Stimulated activated memory B cell treated with anti-CD40 and anti-IgM and Interleukin-4, amounts not matched to agents 10 μg/mL and 1 μg/mL and 100 μg/mL, for 72 hours (primary cell): ENCODE data around the gene MYD88.

Experiments used
- ATAC-seq: fragments of 150-1000 bp; cut with Tn5 transposase; 2 replicates; pipeline ENCODE4 v1.10.0; 2021
- H3K27ac Mint-ChIP-seq: one replicate; pipeline ENCODE4 v1.8.0; 2022; ENCODE audit warnings: mild to moderate bottlenecking, mixed read lengths
- H3K27me3 Mint-ChIP-seq: one replicate; pipeline ENCODE4 v1.8.0; 2022; ENCODE audit warnings: mixed read lengths
- H3K36me3 Mint-ChIP-seq: one replicate; pipeline ENCODE4 v1.8.0; 2022; ENCODE audit warnings: mixed read lengths
- H3K4me1 Mint-ChIP-seq: one replicate; pipeline ENCODE4 v1.8.0; 2022; ENCODE audit warnings: mixed read lengths
- H3K4me3 Mint-ChIP-seq: one replicate; pipeline ENCODE4 v1.8.0; 2022; ENCODE audit warnings: mild to moderate bottlenecking, moderate library complexity, mixed read lengths
- H3K9me3 Mint-ChIP-seq: one replicate; pipeline ENCODE4 v1.8.0; 2022; ENCODE audit warnings: mixed read lengths

The MYD88 gene

DNA sequence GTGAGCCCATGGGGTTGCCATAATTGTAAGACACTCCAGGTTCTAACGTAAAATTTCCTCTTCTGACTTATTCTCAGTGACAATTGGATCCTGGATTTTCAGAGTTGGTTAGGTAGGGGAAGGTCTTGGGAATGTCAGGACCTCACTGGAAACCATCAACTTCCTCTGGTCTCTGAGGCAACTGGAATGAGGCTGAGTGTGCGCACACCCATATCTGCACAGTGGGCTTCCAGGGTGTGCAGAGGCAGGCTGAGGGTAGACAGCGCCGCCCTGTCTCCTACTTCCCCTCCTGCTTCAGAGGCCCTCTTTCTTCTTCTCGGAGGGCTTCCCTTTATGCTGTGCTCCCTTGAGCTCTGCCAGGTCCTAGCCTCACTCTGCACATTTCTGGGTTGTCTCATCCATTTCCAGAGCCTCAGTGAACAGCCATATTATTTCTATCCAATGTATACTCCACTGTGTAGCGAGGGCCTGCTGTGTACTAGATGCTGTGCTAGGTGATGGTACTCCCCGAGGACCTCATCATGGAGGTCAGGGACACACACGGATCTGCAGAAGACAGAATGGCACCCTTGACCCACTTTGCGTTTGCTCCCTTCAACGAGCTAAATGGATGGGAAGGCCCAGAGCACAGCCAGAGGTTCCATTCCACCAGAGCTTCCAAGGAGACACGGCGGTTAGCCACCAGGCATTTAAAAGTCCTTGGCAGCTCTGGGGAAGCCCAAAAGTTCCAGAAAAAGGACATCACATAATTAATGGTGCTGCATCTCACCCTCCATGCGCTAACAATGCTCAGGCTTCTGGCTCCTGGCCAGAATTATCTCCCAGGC, 19.8 kb upstream of the MYD88 start:
- no peaks in the 10 kb centered on the region for H3K9me3 Mint-ChIP-seq
- H3K4me3 Mint-ChIP-seq, result no peak overlapping the region
- peaks cover 18% of the 10 kb centered on the region for H3K4me1 Mint-ChIP-seq
- peaks cover 15% of the 10 kb centered on the region for H3K27me3 Mint-ChIP-seq
- ATAC-seq, result no peak
- peak overlapping the region; percentile 11 for H3K27ac Mint-ChIP-seq
- peaks cover 46% of the 10 kb centered on the region for H3K36me3 Mint-ChIP-seq

DNA sequence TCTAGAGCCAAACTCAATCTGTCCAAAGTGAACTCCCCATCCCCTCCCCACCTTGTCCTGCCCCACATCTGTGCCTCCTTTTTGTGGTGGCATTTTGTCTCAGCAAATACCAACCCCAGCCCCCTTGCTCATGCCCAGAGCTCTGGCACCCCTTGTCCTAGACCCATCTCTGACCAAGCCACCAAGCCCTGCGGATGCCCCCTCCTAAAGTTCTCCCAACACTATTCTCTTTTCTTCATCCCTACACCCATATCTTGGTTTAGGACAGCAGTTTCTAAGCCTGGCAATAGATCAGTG, 19.3 kb upstream of the MYD88 start:
- Mint-ChIP-seq H3K4me1 (peaks cover 18% of the 10 kb centered on the region), H3K27ac (peak overlapping the region; percentile 11), H3K36me3 (peaks cover 46% of the 10 kb centered on the region), H3K4me3 (no peak overlapping the region), H3K9me3 (no peaks in the 10 kb centered on the region), H3K27me3 (peaks cover 15% of the 10 kb centered on the region)
- ATAC-seq, result no peak

DNA sequence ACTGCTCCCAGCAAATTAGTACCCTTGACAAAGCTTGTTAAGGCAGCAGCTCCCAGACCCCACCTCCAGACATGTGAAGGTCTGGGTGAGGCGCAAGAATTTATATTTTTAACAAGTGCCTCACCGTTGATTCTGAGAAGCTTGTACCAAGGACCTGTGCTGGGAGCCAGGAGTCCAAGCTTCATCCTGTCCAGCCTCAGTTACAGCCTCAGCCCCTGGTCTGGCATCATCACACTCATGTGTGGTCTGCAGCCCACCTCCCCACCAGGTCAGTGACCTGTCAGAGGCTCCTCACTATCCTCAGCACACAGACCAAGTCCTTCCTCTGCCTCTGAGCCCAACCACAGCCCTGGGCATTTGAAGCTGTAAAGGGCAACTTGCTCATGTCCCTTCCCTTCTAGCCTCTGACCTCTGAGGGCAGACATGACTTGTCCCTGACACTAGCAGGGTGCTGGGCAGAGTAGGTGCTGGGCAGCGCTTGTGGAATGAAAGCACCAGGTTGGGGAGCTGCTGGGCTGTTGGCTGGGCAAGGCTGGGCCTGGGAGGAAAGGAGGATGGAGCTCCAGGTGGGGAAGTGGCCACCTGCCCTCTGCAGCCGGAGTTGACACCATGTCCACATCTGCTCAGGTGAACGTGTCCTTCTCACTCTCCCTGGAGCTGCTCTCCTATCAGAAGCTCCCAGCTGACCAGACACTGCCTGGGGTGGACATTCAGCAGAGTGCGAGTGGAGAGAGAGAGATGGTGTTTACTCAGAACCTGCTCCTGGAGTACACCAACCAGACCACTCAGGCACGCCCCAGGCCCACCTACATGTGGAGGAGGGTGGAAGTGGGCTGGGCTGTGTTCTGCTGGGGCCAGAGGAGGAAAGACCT, 18.4 kb upstream of the MYD88 start:
- Mint-ChIP-seq H3K27me3 (peaks cover 12% of the 10 kb centered on the region), H3K9me3 (no peaks in the 10 kb centered on the region), H3K4me1 (peaks cover 12% of the 10 kb centered on the region), H3K4me3 (no peak overlapping the region), H3K27ac (peak overlapping the region; percentile 0), H3K36me3 (peaks cover 55% of the 10 kb centered on the region)
- no peak for ATAC-seq

DNA sequence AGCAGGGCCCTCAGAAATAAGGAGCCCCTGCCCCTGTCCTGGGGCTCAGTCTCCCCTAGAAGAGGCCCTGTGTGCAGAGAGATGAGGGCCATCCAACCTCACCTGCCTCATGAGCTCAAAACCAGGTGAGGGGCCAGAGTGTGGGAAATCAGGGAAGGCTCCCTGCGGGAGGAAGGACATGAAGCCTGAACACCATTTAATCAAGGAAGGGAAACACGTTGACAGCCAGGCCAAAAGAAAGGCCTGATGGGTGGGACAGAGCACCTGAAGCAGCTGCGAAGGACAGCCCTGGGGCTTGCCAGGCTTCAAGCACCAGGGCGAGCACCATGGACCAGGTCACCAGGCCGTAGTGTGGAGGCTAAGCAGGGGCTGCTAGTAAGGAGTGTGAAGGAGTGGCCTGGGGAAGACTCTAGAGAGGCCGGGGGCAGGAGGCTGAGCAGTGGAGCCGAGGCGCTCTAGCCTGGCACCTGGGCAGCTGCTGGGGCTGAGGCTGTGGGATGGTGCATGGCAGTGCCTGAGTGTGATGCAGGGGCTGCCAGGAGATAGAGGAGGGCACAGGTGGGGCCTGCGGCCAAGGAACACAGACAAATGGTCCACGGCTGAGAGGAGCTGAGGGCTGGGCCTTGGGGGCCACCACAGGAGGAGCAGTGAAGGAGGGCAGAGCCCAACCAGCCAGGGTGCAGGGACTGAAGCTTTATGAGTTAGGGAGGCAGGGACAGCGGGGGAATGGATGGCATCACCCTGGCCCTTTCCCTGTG, 17.6 kb upstream of the MYD88 start:
- H3K27me3 Mint-ChIP-seq, result peaks cover 4% of the 10 kb centered on the region
- peak overlapping the region; percentile 0 for H3K27ac Mint-ChIP-seq
- H3K9me3 Mint-ChIP-seq, result no peaks in the 10 kb centered on the region
- no peak overlapping the region for H3K4me3 Mint-ChIP-seq
- peaks cover 63% of the 10 kb centered on the region for H3K36me3 Mint-ChIP-seq
- H3K4me1 Mint-ChIP-seq, result peaks cover 4% of the 10 kb centered on the region
- ATAC-seq, result no peak

DNA sequence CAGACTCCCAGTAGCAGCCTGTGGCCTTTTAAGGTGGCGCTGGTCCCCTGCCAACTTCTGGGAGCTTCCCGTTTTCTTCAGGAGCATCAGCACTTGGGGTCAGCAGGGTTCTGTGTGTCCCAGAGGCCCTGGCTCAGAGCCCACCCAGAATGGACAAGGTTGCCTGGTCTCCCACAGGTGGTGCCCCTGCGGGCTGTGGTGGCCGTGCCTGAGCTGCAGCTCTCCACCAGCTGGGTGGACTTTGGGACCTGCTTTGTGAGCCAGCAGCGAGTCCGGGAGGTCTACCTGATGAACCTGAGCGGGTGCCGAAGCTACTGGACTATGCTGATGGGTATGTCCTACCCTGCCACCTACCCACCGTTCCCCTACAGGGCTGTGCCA, 17.0 kb upstream of the MYD88 start:
- H3K27me3 Mint-ChIP-seq, result no peaks in the 10 kb centered on the region
- H3K4me3 Mint-ChIP-seq, result no peak overlapping the region
- H3K27ac Mint-ChIP-seq, result no peak overlapping the region
- peaks cover 65% of the 10 kb centered on the region for H3K36me3 Mint-ChIP-seq
- no peaks in the 10 kb centered on the region for H3K9me3 Mint-ChIP-seq
- H3K4me1 Mint-ChIP-seq, result no peaks in the 10 kb centered on the region
- no peak for ATAC-seq

DNA sequence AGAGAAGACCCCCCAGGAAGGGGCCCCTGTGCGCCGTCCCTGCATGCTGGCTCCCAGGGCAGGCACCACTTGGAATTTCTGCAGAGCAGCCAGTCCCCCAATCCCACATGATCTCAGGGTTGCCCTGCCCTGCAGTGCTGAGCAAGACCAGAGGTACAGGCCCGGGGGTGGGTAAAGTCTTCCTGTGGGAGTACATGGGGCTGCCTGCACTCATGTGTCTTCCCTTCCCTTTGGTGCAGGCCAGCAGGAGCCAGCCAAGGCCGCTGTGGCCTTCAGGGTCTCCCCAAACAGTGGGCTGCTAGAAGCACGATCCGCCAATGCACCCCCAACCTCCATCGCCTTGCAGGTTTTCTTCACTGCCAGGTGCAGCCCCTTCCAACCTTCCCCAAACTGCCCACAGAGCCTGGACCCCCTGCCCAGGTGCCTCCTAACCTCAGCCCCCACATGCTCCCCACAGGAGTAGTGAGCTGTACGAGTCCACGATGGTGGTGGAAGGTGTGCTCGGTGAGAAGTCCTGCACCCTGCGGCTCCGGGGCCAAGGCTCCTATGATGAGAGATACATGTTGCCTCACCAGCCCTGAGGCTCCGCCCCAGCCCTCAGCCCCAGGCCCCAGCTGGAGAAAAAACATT, 16.5 kb upstream of the MYD88 start:
- Mint-ChIP-seq H3K27ac (no peak overlapping the region), H3K27me3 (no peaks in the 10 kb centered on the region), H3K9me3 (no peaks in the 10 kb centered on the region), H3K4me3 (no peak overlapping the region), H3K4me1 (no peaks in the 10 kb centered on the region), H3K36me3 (peaks cover 65% of the 10 kb centered on the region)
- ATAC-seq, result no peak

DNA sequence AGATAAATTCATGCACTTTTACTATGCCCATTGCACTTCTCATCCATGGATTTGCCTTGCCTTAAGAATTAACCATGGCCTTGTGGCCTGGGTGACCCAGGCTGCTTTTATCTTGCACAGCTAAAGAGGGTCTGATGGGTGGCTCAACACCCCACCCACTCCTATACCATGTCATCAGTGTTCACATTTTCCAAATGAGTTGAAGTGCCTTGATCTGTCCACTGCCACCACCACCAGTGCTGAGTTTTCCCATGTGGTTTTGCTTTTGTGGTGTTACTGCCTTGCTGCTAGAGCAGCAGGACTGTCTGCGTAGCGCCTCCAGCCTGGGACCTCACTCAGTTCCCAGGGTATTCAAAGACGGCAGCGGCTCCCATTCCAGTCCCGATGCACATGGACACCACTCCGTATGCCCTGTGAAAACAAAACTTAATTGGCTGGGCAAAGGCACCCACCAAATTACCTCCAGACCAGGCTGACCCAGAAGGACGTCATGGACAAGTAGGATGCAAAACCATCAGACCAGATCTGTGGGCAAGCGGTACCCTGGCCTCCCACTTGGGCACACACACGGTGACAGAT, 15.7 kb upstream of the MYD88 start:
- Mint-ChIP-seq H3K9me3 (no peaks in the 10 kb centered on the region), H3K4me3 (no peak overlapping the region), H3K36me3 (peaks cover 65% of the 10 kb centered on the region), H3K27ac (no peak overlapping the region), H3K4me1 (no peaks in the 10 kb centered on the region), H3K27me3 (no peaks in the 10 kb centered on the region)
- ATAC-seq, result no peak

DNA sequence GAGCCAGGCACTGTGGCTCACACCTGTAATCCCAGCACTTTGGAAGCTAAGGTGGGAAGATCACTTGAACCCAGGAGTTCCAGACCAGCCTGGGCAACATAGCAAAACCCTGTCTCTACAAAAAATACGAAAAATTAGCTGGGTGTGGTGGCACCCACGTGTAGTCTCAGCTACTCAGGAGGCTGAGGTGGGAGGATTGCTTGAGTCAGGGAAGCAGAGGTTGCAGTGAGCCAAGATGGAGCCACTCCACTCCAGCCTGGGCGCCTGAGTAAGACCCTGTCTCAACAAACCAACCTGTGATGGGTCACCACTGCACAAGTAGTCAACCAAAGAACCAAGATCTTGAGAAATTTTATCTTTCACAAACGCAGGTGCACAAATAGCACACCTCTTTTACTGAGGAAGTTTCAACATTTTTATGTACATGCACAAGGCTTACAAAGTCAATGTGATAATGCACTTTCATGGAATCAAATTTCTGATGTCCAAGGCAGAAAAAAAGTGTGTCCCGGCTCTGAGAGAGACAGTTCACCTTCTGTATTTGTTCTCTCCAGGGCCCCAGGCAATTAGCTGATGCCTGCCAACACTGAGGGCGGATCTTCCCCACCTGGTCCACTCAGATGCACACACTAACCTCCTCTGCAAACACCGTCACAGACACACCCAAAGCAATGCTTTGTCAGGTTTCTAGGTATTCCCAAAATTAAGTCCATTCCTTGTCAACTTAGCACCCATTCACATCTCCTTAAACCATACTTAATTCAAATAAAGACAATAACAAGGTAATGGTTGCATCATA, 13.9 kb upstream of the MYD88 start:
- no peak for ATAC-seq
- Mint-ChIP-seq H3K9me3 (no peaks in the 10 kb centered on the region), H3K27me3 (no peaks in the 10 kb centered on the region), H3K27ac (no peak overlapping the region), H3K4me3 (no peak overlapping the region), H3K36me3 (peaks cover 63% of the 10 kb centered on the region), H3K4me1 (peaks cover 3% of the 10 kb centered on the region)

DNA sequence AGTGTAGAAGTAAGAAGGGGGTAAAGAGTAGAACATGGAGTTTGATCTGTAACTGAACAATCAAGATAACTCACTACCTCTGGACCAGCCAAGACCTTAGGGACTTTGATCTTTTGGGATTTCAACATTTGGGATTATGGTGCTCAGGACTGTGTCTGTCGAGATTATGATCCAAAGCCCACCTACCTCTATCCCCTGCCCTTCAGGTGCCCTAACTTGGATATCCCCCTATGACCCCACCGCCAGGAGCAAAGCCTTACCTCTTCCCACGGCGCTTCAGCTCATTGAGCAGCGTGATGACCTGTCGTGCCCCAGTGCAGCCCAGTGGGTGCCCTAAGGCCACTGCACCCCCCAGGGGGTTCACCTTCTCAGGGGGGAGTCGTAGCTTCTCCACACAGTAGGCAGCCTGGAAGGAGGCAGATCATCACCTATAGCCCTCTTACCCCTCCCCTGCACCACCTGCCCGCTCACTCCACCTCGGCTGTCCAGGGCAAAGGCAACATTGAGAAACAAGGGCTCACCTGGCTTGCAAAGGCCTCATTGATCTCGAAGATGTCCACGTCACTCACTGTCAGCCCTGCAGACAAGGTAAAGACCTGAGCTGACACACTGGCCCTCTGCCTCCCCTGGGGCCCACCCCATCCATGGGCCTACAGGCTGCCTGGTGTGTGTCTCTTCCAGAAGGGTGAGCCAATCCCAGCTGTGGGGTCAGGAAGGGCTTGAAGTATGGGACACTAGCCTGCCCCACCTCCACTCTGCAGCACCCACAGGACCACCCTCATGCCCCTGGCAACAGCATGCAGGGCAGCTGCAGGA, 12.9 kb upstream of the MYD88 start:
- no peak overlapping the region for H3K4me3 Mint-ChIP-seq
- peaks cover 61% of the 10 kb centered on the region for H3K36me3 Mint-ChIP-seq
- H3K27ac Mint-ChIP-seq, result no peak overlapping the region
- peaks cover 5% of the 10 kb centered on the region for H3K4me1 Mint-ChIP-seq
- ATAC-seq, result no peak
- H3K9me3 Mint-ChIP-seq, result no peaks in the 10 kb centered on the region
- H3K27me3 Mint-ChIP-seq, result no peaks in the 10 kb centered on the region

DNA sequence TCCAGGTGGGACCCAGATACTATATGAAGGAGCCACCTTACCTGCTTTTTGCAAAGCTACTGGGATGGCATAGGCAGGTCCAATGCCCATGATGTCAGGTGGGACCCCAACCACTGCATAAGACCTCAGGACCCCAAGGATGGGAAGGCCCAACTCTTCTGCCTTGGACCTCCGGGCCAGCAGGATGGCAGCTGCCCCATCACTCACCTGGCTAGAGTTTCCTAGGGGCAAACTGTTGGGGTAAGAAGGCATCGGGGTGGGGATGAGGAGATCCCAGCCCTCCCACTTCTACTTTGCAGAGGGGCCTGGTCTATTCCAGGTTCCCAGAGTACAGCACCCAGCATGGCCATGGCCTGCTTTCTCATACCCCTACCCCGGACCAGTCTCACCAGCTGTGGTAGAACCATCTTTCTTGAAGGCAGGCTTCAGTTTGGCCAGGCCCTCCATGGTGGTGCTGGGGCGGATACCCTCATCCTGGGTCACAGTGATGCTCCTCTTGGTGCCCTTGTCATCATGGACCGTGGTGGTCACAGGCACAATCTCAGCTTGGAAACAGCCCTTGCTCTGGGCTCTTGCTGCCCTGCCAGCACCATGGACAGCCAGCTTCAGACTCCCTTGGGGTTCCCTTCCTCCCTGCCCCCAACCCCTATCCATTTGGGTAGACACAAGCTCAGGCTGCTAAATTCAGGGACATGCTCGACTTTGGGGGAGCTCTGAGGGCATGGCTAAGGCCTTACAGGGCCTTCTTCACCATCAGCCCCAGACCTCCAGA, 12.2 kb upstream of the MYD88 start:
- ATAC-seq, result no peak

DNA sequence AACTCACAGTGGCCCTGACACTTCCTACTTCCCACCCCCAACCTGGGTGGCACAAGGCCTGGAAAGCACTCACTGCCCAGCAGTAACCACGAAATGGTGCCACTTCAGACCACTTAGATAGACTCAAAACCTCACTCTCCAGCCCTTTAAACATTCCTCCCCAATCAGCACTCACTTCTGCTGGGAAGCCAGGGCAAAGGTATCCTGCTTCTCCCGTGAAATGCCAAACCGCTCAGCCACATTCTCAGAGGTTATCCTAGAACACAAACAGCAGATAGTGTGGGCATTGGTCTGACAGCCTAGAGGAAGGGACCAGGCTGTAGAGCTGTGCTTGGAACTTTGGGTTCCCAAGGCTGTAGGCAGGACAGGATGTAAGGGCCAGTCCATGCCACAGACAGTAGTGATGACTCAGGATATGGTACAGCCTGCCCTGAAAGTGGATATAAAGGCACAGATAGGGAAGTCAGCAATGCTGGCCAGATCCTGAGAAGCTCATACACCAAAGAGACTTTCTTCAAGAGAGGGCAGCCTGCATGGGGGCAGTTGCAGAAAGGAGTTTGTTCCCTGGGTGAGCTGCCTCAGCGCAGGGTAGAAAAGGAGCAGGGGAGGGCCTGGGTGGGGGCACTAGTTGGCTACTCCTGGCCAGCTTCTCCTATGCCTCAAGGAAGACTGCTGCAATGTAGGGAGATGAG, 10.7 kb upstream of the MYD88 start:
- Mint-ChIP-seq H3K36me3 (peaks cover 56% of the 10 kb centered on the region), H3K4me1 (peaks cover 12% of the 10 kb centered on the region), H3K27me3 (no peaks in the 10 kb centered on the region), H3K27ac (no peak overlapping the region), H3K4me3 (no peak overlapping the region), H3K9me3 (no peaks in the 10 kb centered on the region)
- no peak for ATAC-seq

More for the DNA sequence above, 12.2 kb upstream of the MYD88 start:
- H3K9me3 Mint-ChIP-seq, result no peaks in the 10 kb centered on the region
- H3K27ac Mint-ChIP-seq, result no peak overlapping the region
- peaks cover 11% of the 10 kb centered on the region for H3K4me1 Mint-ChIP-seq
- peaks cover 60% of the 10 kb centered on the region for H3K36me3 Mint-ChIP-seq
- no peaks in the 10 kb centered on the region for H3K27me3 Mint-ChIP-seq
- no peak overlapping the region for H3K4me3 Mint-ChIP-seq

DNA sequence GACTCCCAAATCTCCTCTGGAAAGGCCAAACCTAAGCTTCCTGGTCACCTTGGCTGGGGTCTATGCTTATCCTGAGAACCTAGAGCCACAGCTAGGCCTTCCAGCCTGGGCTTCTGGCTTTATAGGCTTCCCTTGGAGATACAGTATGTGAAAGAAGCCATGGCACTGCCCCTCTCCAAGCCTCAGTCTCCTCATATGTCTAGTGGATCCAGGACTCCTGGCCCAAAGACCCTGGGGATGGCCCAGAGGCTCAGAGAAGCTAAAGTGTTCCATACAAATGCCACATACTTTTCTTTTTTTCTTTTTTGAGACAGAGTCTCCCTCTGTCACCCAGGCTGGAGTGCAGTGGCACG, 10.2 kb upstream of the MYD88 start:
- Mint-ChIP-seq H3K27ac (no peak overlapping the region), H3K9me3 (no peaks in the 10 kb centered on the region), H3K36me3 (peaks cover 55% of the 10 kb centered on the region), H3K27me3 (no peaks in the 10 kb centered on the region), H3K4me1 (peaks cover 17% of the 10 kb centered on the region), H3K4me3 (no peak overlapping the region)
- ATAC-seq, result no peak
